GM18511 (cell line): Measurements from ENCODE around the gene SPEF2.

ENCODE experiments used
- ATAC-seq: cut with Tn5 transposase; IDR thresholded peaks from one replicate; pipeline ENCODE4 v1.9.1; 2021; ENCODE audit warnings: mild to moderate bottlenecking, moderate library complexity; ENCODE audit not compliant: unreplicated experiment

SPEF2 gene

GRCh38 chr5:35717718-35718117, 100.1 kb downstream of the SPEF2 start:
- no peak for ATAC-seq

GRCh38 chr5:35735718-35736117, 118.1 kb downstream of the SPEF2 start:
- no peak for ATAC-seq

GRCh38 chr5:35736280-35736679, 118.6 kb downstream of the SPEF2 start:
- no peak for ATAC-seq

GRCh38 chr5:35741126-35741716, 123.6 kb downstream of the SPEF2 start:
- no peak for ATAC-seq

GRCh38 chr5:35741971-35742370, 124.3 kb downstream of the SPEF2 start:
- no peak for ATAC-seq

GRCh38 chr5:35743644-35744043, 126.0 kb downstream of the SPEF2 start:
- ATAC-seq: no peak

- no peak for ATAC-seq
These were observed 127.5 kb downstream of the SPEF2 start for GRCh38 chr5:35745193-35745592.

GRCh38 chr5:35745660-35746059, 128.0 kb downstream of the SPEF2 start:
- no peak for ATAC-seq

- no peak for ATAC-seq
These were observed 134.3 kb downstream of the SPEF2 start for GRCh38 chr5:35752012-35752411.

- ATAC-seq: no peak
These were observed 135.8 kb downstream of the SPEF2 start for GRCh38 chr5:35753500-35753899.

GRCh38 chr5:35754481-35754880, 136.8 kb downstream of the SPEF2 start:
- no peak for ATAC-seq

- ATAC-seq: no peak
These were observed 138.3 kb downstream of the SPEF2 start for GRCh38 chr5:35755966-35756365.

- ATAC-seq: no peak
These were observed 140.6 kb downstream of the SPEF2 start for GRCh38 chr5:35758151-35758724.

GRCh38 chr5:35761541-35761940, 143.9 kb downstream of the SPEF2 start:
- ATAC-seq: no peak

- ATAC-seq: no peak
These were observed 144.7 kb downstream of the SPEF2 start for GRCh38 chr5:35762368-35762767.

GRCh38 chr5:35765921-35766320, 148.3 kb downstream of the SPEF2 start:
- no peak for ATAC-seq

GRCh38 chr5:35771300-35771699, 153.6 kb downstream of the SPEF2 start:
- ATAC-seq: no peak

GRCh38 chr5:35771839-35772238, 154.2 kb downstream of the SPEF2 start:
- ATAC-seq: no peak

- no peak for ATAC-seq
These were observed 156.3 kb downstream of the SPEF2 start for GRCh38 chr5:35773967-35774366.

GRCh38 chr5:35776757-35777156, 159.1 kb downstream of the SPEF2 start:
- no peak for ATAC-seq

GRCh38 chr5:35777358-35778087, 159.9 kb downstream of the SPEF2 start:
- peak; percentile 80 for ATAC-seq

GRCh38 chr5:35778259-35778769, 160.7 kb downstream of the SPEF2 start:
- ATAC-seq: no peak
